GM18867 (cell line): ENCODE results near the gene MYO16.
"Not testable (repeated sequence)": the region's sequence is repeated elsewhere in the genome, so short reads cannot be mapped to it uniquely, and the experiment has no call there.

Source experiments
- ATAC-seq: cut with Tn5 transposase; IDR thresholded peaks from one replicate; pipeline ENCODE4 v1.9.1; 2021; ENCODE audit warnings: mild to moderate bottlenecking, moderate library complexity; ENCODE audit not compliant: unreplicated experiment

MYO16 gene

DNA sequence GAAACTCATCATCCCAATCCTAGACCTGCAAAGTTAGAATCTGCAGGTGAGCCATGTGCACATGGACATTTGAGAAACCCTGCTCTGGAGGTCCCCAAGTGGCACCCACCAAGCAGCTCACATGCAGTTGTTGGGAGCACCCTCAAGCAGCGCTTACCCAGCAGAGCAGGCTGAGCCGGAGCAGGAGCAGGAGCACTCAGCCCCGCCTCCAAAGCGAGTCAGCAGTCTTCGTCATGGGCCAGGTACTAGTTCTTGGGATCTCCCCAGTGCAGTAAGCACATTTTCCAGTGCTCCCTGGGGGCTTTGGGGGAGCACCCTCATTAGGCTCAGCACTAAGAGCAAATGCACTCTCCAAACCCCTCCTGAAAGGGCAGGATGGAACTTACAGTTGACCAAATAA is 584.3 kb downstream of the MYO16 start:
- no peak for ATAC-seq

DNA sequence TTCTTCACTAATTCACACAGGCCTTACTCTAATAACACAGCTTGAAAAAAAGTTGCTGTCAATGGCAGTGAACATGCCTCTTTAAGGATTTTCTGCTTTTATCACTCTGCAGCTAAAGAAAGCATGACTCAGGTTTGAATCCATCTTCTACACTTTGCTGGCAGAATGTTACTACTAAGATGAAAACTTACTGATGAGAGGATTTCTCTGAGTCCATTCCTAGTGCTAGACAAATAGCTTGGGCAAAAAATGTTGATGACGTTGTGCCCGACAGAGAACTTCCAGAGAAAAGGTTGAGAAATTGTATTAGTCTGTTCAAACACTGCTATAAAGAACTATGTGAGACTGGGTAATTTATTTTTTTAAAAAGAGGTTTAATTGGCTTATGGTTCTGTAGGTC is 585.0 kb downstream of the MYO16 start:
- ATAC-seq: no peak

DNA sequence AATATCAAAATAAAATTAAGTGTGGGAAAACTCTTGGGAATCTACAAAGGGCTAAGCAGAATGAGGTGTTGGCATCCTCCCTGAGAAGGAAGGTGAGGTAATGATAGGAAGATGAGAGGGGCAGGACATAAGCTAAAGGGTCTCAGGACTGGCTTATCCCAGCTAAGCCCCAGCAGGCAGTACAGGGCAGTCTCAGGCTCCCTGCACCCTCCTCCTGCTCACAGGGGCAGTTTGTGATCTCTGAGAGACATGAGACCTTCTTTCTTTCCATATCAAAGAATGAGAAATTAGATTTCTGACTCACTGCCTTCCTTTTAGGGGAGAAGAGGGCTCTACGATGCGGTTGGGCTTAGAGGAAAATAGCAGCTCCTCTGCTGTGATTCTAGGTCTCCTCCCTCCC is 586.0 kb downstream of the MYO16 start:
- ATAC-seq: no peak

DNA sequence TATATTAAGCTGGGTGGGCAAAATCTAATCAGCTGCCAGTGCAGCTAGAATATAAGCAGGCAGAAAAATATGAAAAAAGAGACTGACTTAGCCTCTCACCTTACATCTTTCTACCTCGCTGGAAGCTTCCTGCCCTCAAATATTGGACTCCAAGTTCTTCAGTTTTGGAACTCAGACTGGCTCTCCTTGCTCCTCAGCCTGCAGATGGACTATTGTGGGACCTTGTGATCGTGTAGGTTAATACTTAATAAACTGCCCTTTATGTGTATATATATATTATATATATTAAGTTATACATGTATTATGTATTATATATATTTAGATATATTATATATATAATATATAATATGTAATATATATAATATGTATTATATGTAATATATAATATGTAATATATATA is 588.1 kb downstream of the MYO16 start:
- ATAC-seq: not testable (repeated sequence)

DNA sequence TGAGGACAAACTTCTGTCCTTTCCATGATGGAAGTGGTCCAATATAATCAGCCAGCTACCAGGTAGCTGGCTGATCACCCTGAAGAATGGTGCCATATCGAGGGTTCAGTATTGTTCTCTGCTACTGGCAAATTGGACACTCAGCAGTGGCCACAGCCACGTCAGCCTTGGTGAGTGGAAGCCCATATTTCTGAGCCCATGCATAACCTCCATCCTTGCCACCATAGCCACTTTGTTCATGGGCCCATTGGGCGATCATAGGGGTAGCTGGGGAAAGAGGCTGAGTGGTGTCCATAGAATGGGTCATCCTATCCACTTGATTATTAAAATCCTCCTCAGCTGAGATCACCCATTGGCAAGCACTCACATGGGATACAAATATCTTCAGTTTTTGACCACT is 591.2 kb downstream of the MYO16 start:
- no peak for ATAC-seq

DNA sequence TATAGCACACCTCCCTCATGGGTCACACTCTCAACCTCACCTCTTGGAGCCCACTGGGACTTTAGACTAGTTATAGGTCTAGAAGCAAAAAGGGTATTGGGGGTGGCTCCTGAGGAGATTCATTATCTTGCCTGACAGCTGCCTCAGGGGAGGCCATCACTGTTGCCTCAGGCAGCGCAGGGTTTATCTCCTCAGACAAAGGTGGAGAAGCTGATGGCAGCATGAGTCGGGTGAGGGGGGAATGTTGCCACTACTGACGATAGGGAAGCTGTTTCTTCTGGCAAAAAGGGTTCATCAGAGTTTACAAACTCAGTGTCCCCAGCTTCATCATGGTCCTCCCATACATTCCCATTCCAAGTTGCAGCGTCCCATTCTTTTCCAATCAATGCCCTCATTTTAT is 594.6 kb downstream of the MYO16 start:
- no peak for ATAC-seq

DNA sequence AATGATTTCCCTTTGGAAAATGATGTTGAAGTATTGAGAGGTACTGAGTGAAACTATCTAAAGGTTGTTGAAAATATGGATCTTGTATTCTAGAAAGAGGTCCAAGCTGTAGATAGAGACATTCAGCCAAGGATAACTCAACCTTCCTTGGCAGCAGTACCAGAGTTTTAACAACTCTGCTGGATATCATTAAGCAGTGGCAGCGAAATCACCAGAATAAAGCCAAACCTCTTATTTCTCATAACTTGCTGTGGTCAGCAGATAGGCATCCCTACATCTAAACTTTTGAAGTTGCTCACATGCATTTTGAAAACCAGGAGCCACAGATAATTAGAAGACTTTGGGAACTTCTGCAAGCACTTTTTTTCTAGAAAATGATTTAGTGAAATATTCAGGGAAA is 597.2 kb downstream of the MYO16 start:
- no peak for ATAC-seq

DNA sequence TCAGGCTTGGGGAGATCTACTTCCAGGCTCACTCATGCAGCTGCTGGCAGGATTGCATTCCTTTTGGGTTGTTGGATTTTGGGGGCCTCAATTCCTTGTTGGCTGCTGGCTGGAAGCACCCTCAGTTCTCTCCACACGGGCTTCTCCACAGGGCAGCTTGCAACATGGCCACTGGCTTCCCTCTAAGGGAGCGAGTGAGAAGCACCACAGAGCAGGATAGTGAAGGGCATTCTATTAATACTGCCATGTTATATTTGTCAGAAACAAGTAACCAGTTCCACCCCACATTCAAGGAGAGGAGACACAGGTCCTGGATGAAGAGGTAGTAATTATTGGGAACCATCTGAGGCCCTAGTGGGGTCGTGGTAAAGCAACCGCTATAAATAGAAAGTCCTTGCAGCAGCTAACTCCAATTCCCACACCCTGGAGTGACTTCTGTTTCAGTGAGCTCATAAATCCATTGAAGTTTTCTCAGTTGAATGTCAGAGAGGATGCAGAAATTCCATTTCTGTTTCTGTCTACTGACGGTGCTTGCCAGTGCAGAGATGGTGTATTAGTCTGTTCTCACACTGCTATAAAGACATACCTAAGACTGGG is 598.0 kb downstream of the MYO16 start:
- ATAC-seq: no peak

DNA sequence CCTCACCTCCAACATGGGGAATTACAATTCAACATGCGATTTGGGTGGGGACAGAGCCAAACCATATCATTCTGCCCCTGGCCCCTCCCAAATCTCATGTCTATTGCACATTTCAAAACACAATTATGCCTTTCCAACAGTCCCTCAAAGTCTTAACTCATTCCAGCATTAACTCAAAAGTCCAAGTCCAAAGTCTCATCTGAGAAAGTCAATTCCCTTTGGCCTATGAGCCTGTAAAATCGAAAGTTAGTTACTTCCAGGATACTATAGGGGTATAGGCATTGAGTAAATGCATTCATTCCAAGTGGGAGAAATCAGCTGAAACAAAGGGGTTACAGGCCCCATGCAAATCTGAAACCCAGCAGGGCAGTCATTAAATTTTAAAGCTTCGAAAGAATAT is 598.8 kb downstream of the MYO16 start:
- ATAC-seq: no peak

DNA sequence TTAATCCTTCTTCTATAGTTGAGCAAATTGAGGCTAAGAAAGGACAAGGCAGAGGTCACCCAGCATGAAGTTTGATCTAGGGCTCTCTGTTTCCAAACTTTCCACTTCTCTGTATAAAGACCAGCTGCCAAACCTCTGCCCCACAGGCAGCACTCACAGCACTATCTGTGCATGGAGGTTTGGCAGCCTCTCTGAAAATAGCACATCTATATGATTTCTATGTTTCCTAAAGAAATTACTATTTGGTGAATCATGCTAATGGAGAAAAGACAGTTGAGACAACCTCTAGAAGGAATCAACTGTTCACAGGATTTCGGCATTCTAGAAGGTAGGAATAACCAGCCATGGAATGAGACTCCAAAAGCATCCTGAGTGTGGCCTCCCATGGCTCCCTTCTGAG is 602.5 kb downstream of the MYO16 start:
- no peak for ATAC-seq

DNA sequence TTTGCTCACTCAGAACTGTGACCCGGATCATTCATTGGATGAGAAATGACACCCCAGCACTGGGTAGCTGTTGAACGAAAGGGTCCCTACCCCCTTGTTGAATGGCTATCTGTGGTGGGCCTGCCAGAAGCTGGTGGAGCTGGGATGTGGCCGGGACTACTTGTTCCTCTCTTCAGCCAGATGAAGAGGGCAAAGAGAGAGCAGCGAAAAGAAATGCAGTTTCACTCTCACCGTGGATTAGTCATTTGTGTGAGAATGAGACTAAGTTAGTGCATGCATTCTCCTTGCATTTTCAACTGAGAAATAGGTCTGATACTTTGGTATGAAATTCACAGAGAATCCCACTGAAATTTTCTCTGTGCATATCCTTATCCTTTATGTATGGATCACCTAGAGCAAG is 603.9 kb downstream of the MYO16 start:
- peak; percentile 94 for ATAC-seq

DNA sequence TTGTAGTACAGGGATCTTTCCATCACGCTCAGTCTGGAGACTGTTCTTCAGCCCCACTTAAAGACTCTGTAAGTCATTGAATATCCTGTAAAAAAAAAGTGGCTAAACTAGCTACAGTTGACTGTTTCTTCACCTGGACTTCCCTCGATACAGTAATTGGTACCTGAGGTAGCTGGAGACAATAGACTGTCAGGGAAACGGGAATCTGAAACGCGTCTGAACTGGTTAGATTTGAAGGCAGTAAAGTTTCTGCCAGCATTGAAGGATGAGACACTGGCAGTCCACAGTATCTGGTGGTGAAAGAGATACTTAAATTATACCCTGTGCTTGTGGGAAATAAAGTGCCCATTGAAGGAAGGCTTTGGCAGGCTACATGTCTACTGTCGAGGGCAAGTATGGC is 606.5 kb downstream of the MYO16 start:
- ATAC-seq: no peak

DNA sequence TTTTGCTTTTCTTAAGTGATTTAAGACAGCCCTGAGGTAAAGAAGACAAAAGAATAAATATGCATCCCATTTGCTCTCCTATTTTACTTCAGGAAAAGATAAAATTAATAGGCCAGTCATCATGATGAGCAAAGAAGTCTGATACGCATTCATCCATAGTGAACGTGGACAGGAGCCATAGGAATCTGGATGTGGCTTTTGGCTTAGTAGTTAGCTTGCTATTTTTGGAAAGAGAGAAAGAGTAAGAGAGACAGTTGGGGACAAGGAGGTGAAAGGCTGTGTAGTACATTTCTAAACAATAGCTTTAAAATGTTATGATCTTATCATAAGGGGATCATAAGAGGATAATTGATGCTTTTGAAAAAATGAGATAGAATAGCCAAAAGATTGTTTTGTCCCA is 611.7 kb downstream of the MYO16 start:
- no peak for ATAC-seq

DNA sequence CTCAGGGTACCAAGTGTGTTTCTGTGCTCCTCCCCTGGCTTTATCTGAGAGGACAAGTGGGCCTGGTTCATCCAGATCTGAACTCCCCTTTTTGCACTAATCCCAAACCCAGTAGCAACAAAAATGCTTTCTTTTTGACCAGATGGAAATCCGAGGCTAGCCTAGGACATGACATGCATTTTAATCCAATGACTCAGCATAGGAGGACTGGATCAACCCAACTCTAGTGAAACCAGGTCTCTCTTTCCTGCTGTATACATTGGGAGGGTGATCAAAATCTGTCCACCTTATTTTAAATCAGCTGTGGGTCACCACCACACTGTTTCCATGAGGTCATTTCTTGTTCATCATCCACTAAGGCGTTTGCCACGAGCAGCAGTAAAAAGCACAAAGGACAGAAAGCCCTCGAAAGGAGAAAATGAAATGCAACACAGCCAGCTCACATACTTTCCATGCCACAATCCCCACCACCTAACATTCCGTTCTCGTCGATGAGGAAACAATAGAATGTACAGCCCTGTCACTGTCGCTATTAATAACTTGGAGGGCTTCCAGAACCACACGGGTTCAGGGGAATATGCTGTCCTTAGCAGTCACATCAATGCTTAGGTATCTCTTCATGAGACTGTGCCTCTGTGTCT is 614.0 kb downstream of the MYO16 start:
- no peak for ATAC-seq

DNA sequence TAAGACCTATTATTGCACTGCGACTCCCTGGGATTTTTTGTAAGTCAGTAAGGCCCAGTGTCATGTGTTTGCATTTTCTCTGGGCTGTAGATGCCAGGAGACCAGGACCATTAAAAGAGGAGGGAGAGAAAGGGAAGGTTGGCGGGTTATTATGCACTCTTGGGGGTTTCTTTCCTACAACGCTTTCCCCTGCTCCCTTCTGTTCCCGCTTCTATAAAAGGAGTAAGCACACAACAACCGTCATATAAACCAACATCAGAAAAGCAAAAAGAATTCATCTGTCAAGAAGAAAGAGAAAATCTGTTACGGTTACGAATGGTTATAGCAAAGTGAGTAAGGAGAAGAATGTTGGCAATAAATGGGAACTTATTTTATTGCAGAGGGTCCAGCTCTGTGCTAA is 615.2 kb downstream of the MYO16 start:
- no peak for ATAC-seq

DNA sequence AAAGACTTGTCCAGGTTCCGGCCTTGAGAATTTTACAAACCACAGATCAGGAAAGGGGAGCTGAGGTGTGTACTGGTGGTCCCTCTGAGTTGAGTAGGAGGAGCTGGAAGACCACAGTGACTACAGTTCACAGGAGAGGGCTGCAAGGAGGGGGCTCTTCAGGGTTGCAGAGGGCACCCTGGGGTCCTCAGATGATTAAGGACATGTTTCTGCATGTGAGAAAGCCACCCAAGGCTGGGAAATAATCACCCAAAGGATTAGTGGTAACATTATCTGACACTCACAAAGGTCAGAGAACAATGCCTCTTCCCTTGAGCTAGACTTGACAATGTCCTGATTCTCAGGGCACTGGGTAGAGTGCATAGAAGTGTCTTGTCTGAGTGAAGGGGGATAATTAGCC is 616.6 kb downstream of the MYO16 start:
- ATAC-seq: no peak

DNA sequence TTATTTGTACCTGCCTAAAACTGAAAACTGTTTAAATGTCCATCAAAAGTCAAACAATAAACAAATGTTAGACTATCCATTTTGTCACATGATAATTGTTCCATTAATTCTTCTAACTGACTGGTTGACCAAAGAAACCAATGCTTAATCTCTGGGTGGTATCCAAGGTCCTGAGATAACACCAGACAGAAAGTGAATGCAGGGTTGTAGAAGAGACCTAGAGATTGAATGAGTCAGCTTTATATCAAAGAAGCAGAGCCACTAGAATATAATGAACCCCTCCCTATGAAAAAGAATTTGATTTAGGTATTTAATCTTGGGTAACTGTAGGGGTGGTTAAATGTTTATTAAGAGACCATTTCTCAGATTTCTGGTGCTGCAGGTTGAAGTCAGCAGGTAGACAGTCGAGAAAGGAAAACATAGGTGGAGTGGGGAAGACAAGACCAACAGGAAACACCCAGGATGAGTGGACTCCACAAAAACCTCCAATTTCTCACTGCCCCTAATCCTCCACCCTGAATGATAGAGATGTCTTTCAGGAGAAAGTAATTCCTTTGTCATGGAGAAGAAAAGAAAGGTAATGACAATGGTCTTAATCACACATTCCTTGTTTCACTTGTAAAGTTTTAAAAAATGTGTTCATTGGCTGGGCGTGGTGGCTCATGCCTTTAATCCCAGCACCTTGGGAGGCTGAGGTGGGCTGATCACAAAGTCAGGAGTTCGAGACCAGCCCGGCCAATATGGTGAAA is 620.5 kb downstream of the MYO16 start:
- no peak for ATAC-seq

DNA sequence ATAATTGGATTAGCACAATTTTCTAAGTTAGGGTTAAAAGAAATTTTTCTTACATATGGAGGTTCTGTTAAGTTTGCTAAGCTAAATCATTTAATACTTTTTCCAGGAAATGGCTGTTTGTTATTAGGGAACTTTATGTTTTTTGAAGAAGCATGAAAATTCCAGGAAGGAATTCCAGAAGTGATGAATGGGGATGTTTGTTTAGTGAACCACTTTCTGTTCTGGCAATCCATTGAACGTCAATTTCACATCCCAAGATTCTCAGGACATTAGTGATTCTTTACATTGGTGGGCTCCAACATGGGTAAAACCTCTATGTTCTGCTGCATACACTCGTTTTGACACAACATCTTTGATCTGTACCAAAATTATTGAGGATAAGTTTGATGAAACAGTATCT is 622.5 kb downstream of the MYO16 start:
- no peak for ATAC-seq

DNA sequence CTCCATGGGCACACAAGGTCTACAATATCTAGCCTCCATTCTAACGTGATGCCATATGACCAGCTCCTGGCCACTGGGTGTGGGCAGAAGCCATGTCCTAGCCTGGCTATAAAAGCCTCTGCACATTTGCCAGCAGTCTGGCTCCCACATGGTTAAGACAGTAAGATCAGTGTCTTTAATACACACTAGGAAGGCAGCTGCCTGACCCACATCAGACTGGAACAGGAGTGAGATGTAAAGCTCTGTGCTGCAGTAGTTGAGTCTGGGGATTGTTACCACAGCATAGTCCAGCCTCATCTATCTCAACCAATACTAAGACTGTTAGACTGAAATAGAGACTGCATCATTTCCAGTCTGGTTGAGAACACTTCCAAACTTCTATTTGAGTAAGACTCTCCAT is 623.9 kb downstream of the MYO16 start:
- ATAC-seq: no peak

DNA sequence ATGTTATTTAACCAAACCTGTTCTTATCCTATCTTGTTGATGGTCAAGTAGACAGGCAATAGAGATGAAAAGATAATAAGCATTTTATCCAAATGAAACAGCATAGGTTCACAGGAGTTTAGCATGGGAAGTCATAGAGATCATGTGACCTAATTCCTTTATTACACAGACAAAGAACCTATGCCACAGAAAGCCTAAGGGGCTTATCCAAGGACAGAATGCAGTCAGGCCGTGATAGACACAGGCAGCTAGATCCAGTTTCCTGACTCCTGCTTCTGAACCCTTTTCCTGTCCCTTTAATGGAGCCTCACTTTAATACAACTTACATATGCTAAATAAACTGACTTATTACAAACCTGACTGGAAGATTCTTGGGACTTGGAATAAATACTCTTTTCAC is 624.9 kb downstream of the MYO16 start:
- no peak for ATAC-seq

DNA sequence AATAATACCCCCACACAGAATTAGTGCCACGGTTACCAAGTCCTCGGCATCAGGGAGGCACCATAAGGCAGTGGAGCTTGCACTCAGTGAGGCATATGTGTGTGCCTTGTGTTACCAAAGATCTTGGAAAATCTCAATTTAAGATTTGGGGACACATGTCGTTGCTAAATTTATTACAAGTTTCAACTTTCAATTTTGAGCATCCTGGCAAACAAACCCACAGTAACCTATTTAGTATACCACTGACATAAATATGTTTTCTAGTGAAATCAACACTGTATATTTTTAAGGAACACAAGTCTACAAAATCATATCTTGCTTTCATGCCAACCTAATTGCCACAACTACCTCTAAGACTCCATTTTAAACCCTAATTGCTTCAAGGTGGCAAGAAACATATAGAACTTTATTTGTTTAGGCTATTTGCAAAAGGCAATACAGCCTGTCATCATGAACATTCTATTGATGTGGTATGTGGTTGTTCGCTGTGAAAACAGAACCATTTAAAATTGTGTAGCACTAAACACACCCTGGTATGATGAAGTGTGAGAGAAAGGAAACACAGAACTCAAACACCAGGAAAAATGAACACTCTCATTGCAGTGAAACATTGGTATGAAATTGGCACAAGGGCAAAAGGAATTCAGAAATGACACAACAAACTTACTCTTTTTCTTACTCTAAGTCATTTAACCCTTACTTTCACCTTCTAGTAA is 625.9 kb downstream of the MYO16 start:
- ATAC-seq: no peak
